Gastrocnemius medialis (tissue), 4 donors: ENCODE data around the gene NACC1. TPM values are rescaled to one million over a fixed set of nuclear protein-coding genes. Genes with fewer than 3 reads are reported as not detected.

Experiments used
- ATAC-seq, 2 donors: fragments of 150-250 bp; one replicate each; pipeline ENCODE4 v1.9.1; 2016
- DNase-seq, 2 donors: peaks; one replicate each; pipeline ENCODE4 v3.0.0-alpha.2; 2019
- H3K27ac ChIP-seq, 4 donors: fragments of 200-600 bp; sonication (generic); 1 replicate in 1 of 4; 2 replicates in 3 of 4; pipeline ENCODE4 v1.5.1; 2016 to 2018; ENCODE audit warnings: mild to moderate bottlenecking in 2 of 4, moderate library complexity in 1 of 4
- H3K27me3 ChIP-seq, 3 donors: fragments of 200-600 bp; sonication (generic) in 2 of 3; 1 replicate in 1 of 3; 2 replicates in 2 of 3; pipeline versions ENCODE4 v1.5.1 to v1.6.0; 2016 to 2019; ENCODE audit warnings: mild to moderate bottlenecking in 1 of 3, moderate library complexity in 1 of 3
- H3K36me3 ChIP-seq, 2 donors: fragments of 200-600 bp; sonication (generic) in 1 of 2; one replicate each; pipeline ENCODE4 v1.5.1; 2017 to 2018
- H3K4me1 ChIP-seq, 2 donors: fragments of 200-600 bp; sonication (generic) in 1 of 2; one replicate each; pipeline ENCODE4 v1.5.1; 2016 to 2017; ENCODE audit warnings: mild to moderate bottlenecking in 2 of 2
- H3K4me3 ChIP-seq, 4 donors: fragments of 200-600 bp; sonication (generic) in 3 of 4; 1 replicate in 1 of 4; 2 replicates in 3 of 4; pipeline ENCODE4 v1.5.1; 2016 to 2019; ENCODE audit warnings: mild to moderate bottlenecking in 2 of 4
- H3K9me3 ChIP-seq, 3 donors: fragments of 200-600 bp; sonication (generic) in 2 of 3; 1 replicate in 1 of 3; 2 replicates in 2 of 3; pipeline ENCODE4 v1.5.1; 2016 to 2019
- POLR2A ChIP-seq, 2 donors: fragments of 450-650 bp; IDR thresholded peaks; one replicate each; pipeline ENCODE4 v1.6.1; 2017; ENCODE audit warnings: antibody characterized with exemption in 2 of 2, mild to moderate bottlenecking in 2 of 2, moderate library complexity in 2 of 2
- in situ Hi-C, 4 donors: fragments of 200-750 bp; cut with MboI; loops; one replicate each; pipeline versions ENCODE4 v1.15.0 to v1.8.0; 2017; ENCODE audit warnings: low sequenced_read_pairs in 4 of 4
- intact Hi-C: fragments of 100-400 bp; cut with DNase I; formaldehyde crosslinking; loops from one replicate; pipeline ENCODE4 v1.15.1; 2023; ENCODE audit warnings: low total_unique reads
- total RNA-seq, 4 donors: library from RNA; depleted of rRNA; stranded (reverse); fragments of >200 nt; gene quantifications; one replicate each; pipeline versions ENCODE4 v1.1.0 to v1.2.3, GENCODE V29; 2016
- TF ChIP-seq, protein P1 (sequence below), 5 experiments: fragments of 450-650 bp in 3 of 5; fragments of 200-600 bp in 2 of 5; sonication (generic) in 2 of 5; IDR thresholded peaks in 4 of 5; conservative IDR thresholded peaks in 1 of 5; 1 replicate in 4 of 5; 2 replicates in 1 of 5; pipeline ENCODE4 v1.5.1; 2016 to 2019; ENCODE audit warnings: antibody characterized with exemption in 5 of 5, mild to moderate bottlenecking in 3 of 5, moderate library complexity in 3 of 5

NACC1 gene
- total RNA-seq, 4 donors from 2014 or later = 36.3 to 81.3 (median 49.4) TPM

DNA sequence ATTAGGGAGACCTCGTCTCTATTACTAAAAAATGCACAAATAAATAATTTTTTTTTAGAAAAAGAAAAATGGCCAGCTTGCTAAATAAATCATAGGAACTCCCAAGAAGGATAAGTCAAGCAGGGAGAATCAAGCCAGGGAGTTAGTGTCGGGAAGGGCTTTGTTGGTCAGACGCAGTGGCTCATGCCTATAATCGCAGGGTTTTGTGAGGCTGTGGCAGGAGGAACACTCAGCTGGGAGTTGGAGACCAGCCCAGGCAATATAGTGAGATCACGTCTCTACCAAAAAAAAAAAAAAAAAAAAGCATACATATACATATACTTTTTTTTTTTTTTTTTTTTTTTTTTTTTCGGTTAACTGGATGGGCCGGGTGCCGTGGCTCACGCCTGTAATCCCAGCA, 9.0 kb downstream of the NACC1 start:
- H3K4me3 ChIP-seq = no peak overlapping the region
- TF ChIP-seq, protein P1, sequence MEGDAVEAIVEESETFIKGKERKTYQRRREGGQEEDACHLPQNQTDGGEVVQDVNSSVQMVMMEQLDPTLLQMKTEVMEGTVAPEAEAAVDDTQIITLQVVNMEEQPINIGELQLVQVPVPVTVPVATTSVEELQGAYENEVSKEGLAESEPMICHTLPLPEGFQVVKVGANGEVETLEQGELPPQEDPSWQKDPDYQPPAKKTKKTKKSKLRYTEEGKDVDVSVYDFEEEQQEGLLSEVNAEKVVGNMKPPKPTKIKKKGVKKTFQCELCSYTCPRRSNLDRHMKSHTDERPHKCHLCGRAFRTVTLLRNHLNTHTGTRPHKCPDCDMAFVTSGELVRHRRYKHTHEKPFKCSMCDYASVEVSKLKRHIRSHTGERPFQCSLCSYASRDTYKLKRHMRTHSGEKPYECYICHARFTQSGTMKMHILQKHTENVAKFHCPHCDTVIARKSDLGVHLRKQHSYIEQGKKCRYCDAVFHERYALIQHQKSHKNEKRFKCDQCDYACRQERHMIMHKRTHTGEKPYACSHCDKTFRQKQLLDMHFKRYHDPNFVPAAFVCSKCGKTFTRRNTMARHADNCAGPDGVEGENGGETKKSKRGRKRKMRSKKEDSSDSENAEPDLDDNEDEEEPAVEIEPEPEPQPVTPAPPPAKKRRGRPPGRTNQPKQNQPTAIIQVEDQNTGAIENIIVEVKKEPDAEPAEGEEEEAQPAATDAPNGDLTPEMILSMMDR (IDR thresholded peaks at IDR 0.05 in 4 of 5, conservative IDR thresholded peaks at IDR 0.05 in 1 of 5) = no peak
- ATAC-seq = no peak
- in situ Hi-C loops = no loop called here
- no peak overlapping the region for H3K27ac ChIP-seq
- intact Hi-C loops = no loop called here
- peaks cover 0 to 6% of the 10 kb centered on the region in 2 donors for H3K4me1 ChIP-seq
- no peak for DNase-seq
- H3K36me3 ChIP-seq = no peaks in the 10 kb centered on the region
- H3K9me3 ChIP-seq = no peaks in the 10 kb centered on the region
- H3K27me3 ChIP-seq = no peaks in the 10 kb centered on the region

- no peak for ATAC-seq
Measured at GRCh38 chr19:13127811-13128575, 9.9 kb downstream of the NACC1 start.

DNA sequence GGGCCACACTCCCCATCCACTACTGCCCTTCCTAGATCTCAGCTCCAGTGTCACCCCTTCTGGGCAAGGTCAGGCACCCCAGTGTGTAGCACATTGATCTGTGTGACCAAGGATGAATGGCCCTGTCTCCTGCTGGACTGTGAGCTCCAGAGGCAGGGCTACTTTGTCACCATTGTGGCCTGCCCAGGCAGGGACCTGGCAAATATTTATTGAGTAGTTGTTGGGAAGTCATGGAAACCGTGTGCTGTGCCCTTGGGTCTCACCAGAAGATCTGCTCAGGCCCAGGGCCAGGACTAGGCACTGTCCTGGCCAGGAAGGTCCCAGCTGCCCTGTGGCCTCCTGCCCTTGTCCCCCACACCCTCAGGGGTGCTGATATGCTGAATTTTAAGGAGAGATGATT, 10.5 kb downstream of the NACC1 start:
- intact Hi-C loops (no loop called here), in situ Hi-C loops (no loop called here)
- ATAC-seq = no peak
- H3K9me3 ChIP-seq = no peaks in the 10 kb centered on the region
- H3K4me3 ChIP-seq = no peak overlapping the region
- H3K27me3 ChIP-seq = no peaks in the 10 kb centered on the region
- TF ChIP-seq, protein P1 (IDR thresholded peaks at IDR 0.05 in 4 of 5, conservative IDR thresholded peaks at IDR 0.05 in 1 of 5) = no peak
- TF ChIP-seq POLR2A (IDR thresholded peaks at IDR 0.05) = no peak
- H3K27ac ChIP-seq = no peak overlapping the region
- H3K36me3 ChIP-seq = no peaks in the 10 kb centered on the region
- peaks cover 0 to 5% of the 10 kb centered on the region in 2 donors for H3K4me1 ChIP-seq
- DNase-seq = no peak

More at GRCh38 chr19:13127811-13128575, 9.9 kb downstream of the NACC1 start:
- Histone ChIP-seq H3K36me3 (no peaks in the 10 kb centered on the region), H3K4me1 (peaks cover 0 to 5% of the 10 kb centered on the region in 2 donors), H3K27me3 (no peaks in the 10 kb centered on the region), H3K9me3 (no peaks in the 10 kb centered on the region), H3K4me3 (no peak overlapping the region), H3K27ac (no peak overlapping the region)
- no peak for DNase-seq
- TF ChIP-seq, protein P1 (IDR thresholded peaks at IDR 0.05 in 4 of 5, conservative IDR thresholded peaks at IDR 0.05 in 1 of 5) = no peak
- TF ChIP-seq POLR2A (IDR thresholded peaks at IDR 0.05) = no peak
- in situ Hi-C loops = no loop called here
- intact Hi-C loops = no loop called here

GRCh38 chr19:13129384-13129783, 11.3 kb downstream of the NACC1 start:
- H3K4me1 ChIP-seq = peaks cover 0 to 10% of the 10 kb centered on the region in 2 donors
- no peak overlapping the region for H3K4me3 ChIP-seq
- no peak for ATAC-seq
- H3K27ac ChIP-seq = no peak overlapping the region
- H3K36me3 ChIP-seq = no peaks in the 10 kb centered on the region
- no peak for TF ChIP-seq POLR2A (IDR thresholded peaks at IDR 0.05)
- TF ChIP-seq, protein P1 (IDR thresholded peaks at IDR 0.05 in 4 of 5, conservative IDR thresholded peaks at IDR 0.05 in 1 of 5) = no peak
- intact Hi-C loops = no loop called here
- in situ Hi-C loops = no loop called here
- no peak for DNase-seq
- H3K27me3 ChIP-seq = no peaks in the 10 kb centered on the region
- H3K9me3 ChIP-seq = no peaks in the 10 kb centered on the region
